Measurements from ENCODE around the gene CCR6. TPM values are rescaled to one million over a fixed set of nuclear protein-coding genes. Genes with fewer than 3 reads are reported as not detected.
"Not testable (repeated sequence)": the region's sequence is repeated elsewhere in the genome, so short reads cannot be mapped to it uniquely, and the experiment has no call there.

Gene CCR6
- total and polyA plus RNA-seq, 2 of the 8 experiments (the other 6 are each of a cell fraction or from before 2014, with no cell fraction given) = 0.06 TPM; not detected in 1

GRCh38 chr6:167185101-167185500, 62.2 kb downstream of the CCR6 start:
- H4K20me1 ChIP-seq (replicated peaks in 1 of 2; ENCODE audit: control insufficient read depth in 1 of 2, insufficient read depth in 2 of 2, low read length in 2 of 2); H3K4me3 ChIP-seq (ENCODE audit: extremely low read depth in 1 of 4, insufficient read depth in 2 of 4, low read depth in 3 of 4, low read length in 4 of 4); H4K91ac ChIP-seq (replicated peaks; ENCODE audit: insufficient read length, low read length); H3K79me1 ChIP-seq (ENCODE audit: low read depth, low read length); H2BK20ac ChIP-seq (ENCODE audit: low read length); H3K23me2 ChIP-seq (ENCODE audit: low read depth, low read length); H2BK15ac ChIP-seq (ENCODE audit: low read length); H2BK5ac ChIP-seq (ENCODE audit: low read depth, low read length); H3K9me3 ChIP-seq (ENCODE audit: insufficient read depth in 2 of 2, low read depth in 1 of 2, low read length in 1 of 2); H3K23ac ChIP-seq (ENCODE audit: insufficient read length); H3K27ac ChIP-seq (ENCODE audit: low read depth, low read length); H3K56ac ChIP-seq (replicated peaks; ENCODE audit: insufficient read length, low read depth, low read length); H2AK5ac ChIP-seq (ENCODE audit: low read depth, low read length); H3K36me3 ChIP-seq (ENCODE audit: control insufficient read depth in 2 of 4, insufficient read depth in 4 of 4, low read length in 3 of 4); H3K14ac ChIP-seq (ENCODE audit: insufficient read length); H3K27me3 ChIP-seq (replicated peaks in 1 of 4; ENCODE audit: control insufficient read depth in 3 of 4, extremely low read depth in 1 of 4, insufficient read depth in 3 of 4, low read length in 3 of 4); POLR2A ChIA-PET (ENCODE audit: partially characterized antibody); FAIRE-seq; H3K4ac ChIP-seq (replicated peaks; ENCODE audit: insufficient read length, low read depth, low read length); H4K8ac ChIP-seq (ENCODE audit: extremely low read depth, insufficient read depth, low read length); H2BK12ac ChIP-seq (ENCODE audit: low read depth, low read length); H3K4me1 ChIP-seq (replicated peaks in 1 of 4; ENCODE audit: control insufficient read depth in 3 of 4, insufficient read depth in 4 of 4, low read length in 3 of 4); H3K4me2 ChIP-seq (ENCODE audit: insufficient read depth in 1 of 2, low read depth in 2 of 2, low read length in 2 of 2); H4K5ac ChIP-seq (ENCODE audit: insufficient read length, low read depth, low read length); H3K9ac ChIP-seq (replicated peaks in 1 of 4; ENCODE audit: extremely low read depth in 1 of 4, low read depth in 3 of 4, low read length in 3 of 4); DNase-seq (ENCODE audit: low read depth in 1 of 2, low spot score in 2 of 2); H2BK120ac ChIP-seq (replicated peaks; ENCODE audit: low read depth, low read length); H2AFZ ChIP-seq (ENCODE audit: low read length); H3K18ac ChIP-seq (ENCODE audit: extremely low read depth, low read length); CTCF ChIA-PET (ENCODE audit: partially characterized antibody); H3K79me2 ChIP-seq (ENCODE audit: control insufficient read depth in 1 of 2, insufficient read depth in 2 of 2, low read length in 2 of 2): not testable (repeated sequence)
- 100% methylated on average over 2 of the region's 3 CpGs; no CpG with 5 or more reads in 1 of the 2 experiments for WGBS, 2 experiments (ENCODE audit: extremely low coverage in 1 of 2, insufficient coverage in 1 of 2, insufficient read length in 1 of 2, insufficient replicate concordance in 2 of 2, low coverage in 1 of 2, low lambda C conversion rate in 2 of 2, missing lambda C conversion rate in 1 of 2)

GRCh38 chr6:167187275-167187674, 64.4 kb downstream of the CCR6 start:
- H2AFZ ChIP-seq (ENCODE audit: low read length); H4K5ac ChIP-seq (ENCODE audit: insufficient read length, low read depth, low read length); H4K20me1 ChIP-seq (replicated peaks in 1 of 2; ENCODE audit: control insufficient read depth in 1 of 2, insufficient read depth in 2 of 2, low read length in 2 of 2); H2BK20ac ChIP-seq (ENCODE audit: low read length); H3K36me3 ChIP-seq (ENCODE audit: control insufficient read depth in 2 of 4, insufficient read depth in 4 of 4, low read length in 3 of 4); H3K4me2 ChIP-seq (ENCODE audit: insufficient read depth in 1 of 2, low read depth in 2 of 2, low read length in 2 of 2); H3K18ac ChIP-seq (ENCODE audit: extremely low read depth, low read length); H4K91ac ChIP-seq (replicated peaks; ENCODE audit: insufficient read length, low read length); H3K79me1 ChIP-seq (ENCODE audit: low read depth, low read length); H3K9me3 ChIP-seq (ENCODE audit: insufficient read depth in 2 of 2, low read depth in 1 of 2, low read length in 1 of 2); FAIRE-seq; H2BK12ac ChIP-seq (ENCODE audit: low read depth, low read length); POLR2A ChIA-PET (ENCODE audit: partially characterized antibody); H2BK15ac ChIP-seq (ENCODE audit: low read length); H3K9ac ChIP-seq (replicated peaks in 1 of 4; ENCODE audit: extremely low read depth in 1 of 4, low read depth in 3 of 4, low read length in 3 of 4); H3K27ac ChIP-seq (ENCODE audit: low read depth, low read length); H3K14ac ChIP-seq (ENCODE audit: insufficient read length); H3K23me2 ChIP-seq (ENCODE audit: low read depth, low read length); H2BK120ac ChIP-seq (replicated peaks; ENCODE audit: low read depth, low read length); DNase-seq (ENCODE audit: low read depth in 1 of 2, low spot score in 2 of 2); H3K4me1 ChIP-seq (replicated peaks in 1 of 4; ENCODE audit: control insufficient read depth in 3 of 4, insufficient read depth in 4 of 4, low read length in 3 of 4); H3K4ac ChIP-seq (replicated peaks; ENCODE audit: insufficient read length, low read depth, low read length); H3K4me3 ChIP-seq (ENCODE audit: extremely low read depth in 1 of 4, insufficient read depth in 2 of 4, low read depth in 3 of 4, low read length in 4 of 4); H3K23ac ChIP-seq (ENCODE audit: insufficient read length); H3K27me3 ChIP-seq (replicated peaks in 1 of 4; ENCODE audit: control insufficient read depth in 3 of 4, extremely low read depth in 1 of 4, insufficient read depth in 3 of 4, low read length in 3 of 4); H3K79me2 ChIP-seq (ENCODE audit: control insufficient read depth in 1 of 2, insufficient read depth in 2 of 2, low read length in 2 of 2); H4K8ac ChIP-seq (ENCODE audit: extremely low read depth, insufficient read depth, low read length); H2AK5ac ChIP-seq (ENCODE audit: low read depth, low read length); H2BK5ac ChIP-seq (ENCODE audit: low read depth, low read length); H3K56ac ChIP-seq (replicated peaks; ENCODE audit: insufficient read length, low read depth, low read length): not testable (repeated sequence)
- 83% methylated on average over 8 of the region's 9 CpGs; no CpG with 5 or more reads in 1 of the 2 experiments for WGBS, 2 experiments (ENCODE audit: extremely low coverage in 1 of 2, insufficient coverage in 1 of 2, insufficient read length in 1 of 2, insufficient replicate concordance in 2 of 2, low coverage in 1 of 2, low lambda C conversion rate in 2 of 2, missing lambda C conversion rate in 1 of 2)
- CTCF ChIA-PET (ENCODE audit: partially characterized antibody) = interaction anchor here (1.5 kb wide), 1 partner anchor 80 kb away, joined by 4 read pairs; no protein-coding TSS in a partner anchor

Measured in H1 (cell line).